ENCODE results near the gene RGS3.
"Not testable (repeated sequence)": the region's sequence is repeated elsewhere in the genome, so short reads cannot be mapped to it uniquely, and the experiment has no call there.

The RGS3 gene

DNA sequence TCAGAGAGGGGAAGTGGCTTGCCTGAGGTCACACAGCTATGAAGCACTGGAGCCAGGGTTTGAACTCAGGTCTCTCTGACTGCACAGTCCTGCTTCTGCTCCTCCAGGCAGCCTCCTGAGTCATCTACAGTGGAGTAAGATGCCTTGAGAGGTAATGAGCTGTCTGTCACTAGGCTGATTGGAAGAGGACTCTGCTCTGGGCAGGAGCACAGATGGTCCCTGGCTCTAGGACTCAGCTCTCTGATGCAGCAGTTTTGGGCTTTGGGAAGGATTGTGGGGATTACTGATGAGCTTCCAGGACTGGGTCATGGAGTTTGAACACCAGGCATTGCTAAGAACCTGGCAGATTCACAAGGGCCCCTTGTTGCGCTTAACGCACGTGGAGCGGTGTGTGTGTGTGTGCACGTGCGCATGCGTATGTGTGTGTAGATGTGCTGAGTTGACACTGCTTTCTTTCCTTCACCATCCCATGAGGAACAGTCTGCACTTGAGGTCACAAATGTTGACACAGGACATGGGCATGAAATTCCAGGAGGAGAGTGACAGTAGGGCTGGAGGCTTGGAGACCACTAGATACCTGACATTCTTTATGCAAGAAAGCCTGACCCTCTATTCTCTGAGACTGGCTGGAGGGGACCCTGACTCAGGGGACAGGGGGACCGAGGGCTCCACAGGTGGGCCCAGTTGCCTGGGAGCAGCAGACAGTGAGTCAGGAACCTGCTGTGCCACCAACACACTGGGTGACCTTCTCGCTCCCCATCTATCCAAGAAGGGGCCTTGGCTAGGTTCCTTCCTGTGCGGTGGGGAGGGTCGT, 170.5 kb downstream of the RGS3 start:
- in situ Hi-C loops (cut with MboI; ENCODE audit: low sequenced_read_pairs), result no loop called here

GRCh38 chr9:113634596-113635515, 171.3 kb downstream of the RGS3 start:
- no peaks in the 10 kb centered on the region for H3K4me1 ChIP-seq
- in situ Hi-C loops (cut with MboI; ENCODE audit: low sequenced_read_pairs), result no loop called here
- H3K4me3 ChIP-seq, result no peak overlapping the region
- H3K36me3 ChIP-seq (replicated peaks), result no peaks in the 10 kb centered on the region
- H3K9me3 ChIP-seq, result no peaks in the 10 kb centered on the region
- H3K27me3 ChIP-seq (ENCODE audit: low read depth), result 0 out of 2 replicates have a peak, but pooled peaks cover 1% of the 10 kb centered on the region
- no peak for DNase-seq (ENCODE audit: low spot score in 2 of 2)

More for the DNA sequence above, 170.5 kb downstream of the RGS3 start:
- no peaks in the 10 kb centered on the region for H3K36me3 ChIP-seq (replicated peaks)
- DNase-seq (ENCODE audit: low spot score in 2 of 2), result no peak
- 0 out of 2 replicates have a peak, but pooled peaks cover 3% of the 10 kb centered on the region for H3K27me3 ChIP-seq (ENCODE audit: low read depth)
- H3K4me1 ChIP-seq, result no peaks in the 10 kb centered on the region
- H3K9me3 ChIP-seq, result no peaks in the 10 kb centered on the region
- no peak overlapping the region for H3K4me3 ChIP-seq

- Histone ChIP-seq H3K4me1 (no peaks in the 10 kb centered on the region), H3K36me3 (replicated peaks) (no peaks in the 10 kb centered on the region), H3K4me3 (no peak overlapping the region), H3K9me3 (no peaks in the 10 kb centered on the region), H3K27me3 (ENCODE audit: low read depth) (no peaks in the 10 kb centered on the region)
- in situ Hi-C loops (cut with MboI; ENCODE audit: low sequenced_read_pairs), result no loop called here
- no peak for DNase-seq (ENCODE audit: low spot score in 2 of 2)
Measured at GRCh38 chr9:113635586-113635985, 172.1 kb downstream of the RGS3 start.

DNA sequence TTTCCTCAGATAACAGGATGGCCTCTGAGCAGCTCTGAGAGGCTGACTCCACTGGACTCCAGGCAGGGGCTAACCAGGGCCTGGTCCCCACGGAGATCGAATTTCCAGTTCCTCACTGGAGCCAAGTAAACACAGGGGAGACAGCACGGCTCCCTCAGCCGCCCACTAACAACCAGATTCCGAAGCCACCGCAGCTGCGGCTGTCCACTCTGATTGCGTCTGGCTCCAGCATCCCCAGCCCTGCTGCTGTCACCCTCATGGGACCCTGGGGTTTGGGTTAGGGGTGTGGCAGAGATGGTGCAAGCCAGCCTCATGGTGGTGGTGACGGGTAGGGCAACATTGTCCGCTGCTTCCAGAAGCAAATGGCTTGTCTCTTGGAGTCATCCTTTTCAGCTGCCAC, 172.6 kb downstream of the RGS3 start:
- Histone ChIP-seq H3K27me3 (ENCODE audit: low read depth) (no peaks in the 10 kb centered on the region), H3K4me1 (no peaks in the 10 kb centered on the region), H3K9me3 (no peaks in the 10 kb centered on the region; the same call in 1 of the 2 replicates), H3K4me3 (no peak overlapping the region), H3K36me3 (replicated peaks) (no peaks in the 10 kb centered on the region)
- no peak for DNase-seq (ENCODE audit: low spot score in 2 of 2)
- in situ Hi-C loops (cut with MboI; ENCODE audit: low sequenced_read_pairs), result no loop called here

DNA sequence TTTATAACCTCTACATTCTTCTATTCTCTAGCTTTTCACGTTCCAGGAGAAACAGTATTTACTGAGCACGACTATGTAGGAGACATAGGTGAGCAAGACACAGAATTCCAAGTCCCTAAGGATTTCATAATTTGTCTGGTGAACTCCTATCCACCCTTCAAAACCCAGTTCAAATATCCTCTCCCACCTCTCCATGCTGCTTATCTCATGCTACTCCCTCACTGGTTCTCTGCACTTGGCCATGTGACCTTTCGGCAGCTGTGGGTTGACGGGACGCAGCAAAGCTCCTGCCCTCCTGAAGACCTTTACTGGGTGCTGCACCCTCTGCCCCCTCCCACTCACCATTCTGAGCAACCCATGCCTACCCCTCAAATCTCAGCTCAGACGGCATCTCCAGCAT, 173.2 kb downstream of the RGS3 start:
- H3K4me1 ChIP-seq, result no peaks in the 10 kb centered on the region
- in situ Hi-C loops (cut with MboI; ENCODE audit: low sequenced_read_pairs), result no loop called here
- no peaks in the 10 kb centered on the region for H3K36me3 ChIP-seq (replicated peaks)
- no peak overlapping the region for H3K4me3 ChIP-seq
- no peak for DNase-seq (ENCODE audit: low spot score in 2 of 2)
- H3K9me3 ChIP-seq, result peaks cover 3% of the 10 kb centered on the region; the same call in 1 of the 2 replicates
- peaks cover 3% of the 10 kb centered on the region; the same call in 1 of the 2 replicates for H3K27me3 ChIP-seq (ENCODE audit: low read depth)

DNA sequence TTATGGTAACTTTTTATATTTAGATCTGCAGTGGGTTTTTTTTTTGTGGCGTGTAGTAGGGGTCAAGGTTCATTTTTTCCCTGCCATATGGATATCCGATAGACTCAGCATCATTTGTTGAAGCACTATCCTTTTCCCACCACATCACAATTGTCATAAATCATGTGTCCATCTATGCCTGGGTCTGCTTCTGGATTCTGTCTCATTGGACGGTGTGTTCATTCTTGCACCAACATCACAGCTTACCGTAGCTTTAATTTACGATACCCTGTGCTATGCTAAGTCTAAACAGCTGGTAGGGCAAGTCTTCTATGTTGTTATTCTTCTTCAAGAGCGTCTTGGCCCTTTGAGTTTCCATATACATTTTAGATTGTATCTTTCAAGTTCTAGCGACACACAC, 175.0 kb downstream of the RGS3 start:
- H3K4me3 ChIP-seq, result no peak overlapping the region
- H3K36me3 ChIP-seq (replicated peaks), result no peaks in the 10 kb centered on the region
- H3K27me3 ChIP-seq (ENCODE audit: low read depth), result peaks cover 12% of the 10 kb centered on the region; the same call in 1 of the 2 replicates
- H3K9me3 ChIP-seq, result peaks cover 3% of the 10 kb centered on the region; the same call in 1 of the 2 replicates
- in situ Hi-C loops (cut with MboI; ENCODE audit: low sequenced_read_pairs), result no loop called here
- no peak for DNase-seq (ENCODE audit: low spot score in 2 of 2)
- H3K4me1 ChIP-seq, result no peaks in the 10 kb centered on the region

GRCh38 chr9:113638897-113639296, 175.4 kb downstream of the RGS3 start:
- H3K9me3 ChIP-seq, result peaks cover 3% of the 10 kb centered on the region; the same call in 1 of the 2 replicates
- in situ Hi-C loops (cut with MboI; ENCODE audit: low sequenced_read_pairs), result no loop called here
- no peaks in the 10 kb centered on the region for H3K36me3 ChIP-seq (replicated peaks)
- H3K4me3 ChIP-seq, result no peak overlapping the region
- H3K4me1 ChIP-seq, result no peaks in the 10 kb centered on the region
- no peak for DNase-seq (ENCODE audit: low spot score in 2 of 2)
- H3K27me3 ChIP-seq (ENCODE audit: low read depth), result peaks cover 12% of the 10 kb centered on the region; the same call in 1 of the 2 replicates

- H3K9me3 ChIP-seq; in situ Hi-C loops (cut with MboI; ENCODE audit: low sequenced_read_pairs); H3K4me3 ChIP-seq; H3K4me1 ChIP-seq; DNase-seq (ENCODE audit: low spot score in 2 of 2); H3K36me3 ChIP-seq (replicated peaks): not testable (repeated sequence)
- H3K27me3 ChIP-seq (ENCODE audit: low read depth), result peaks cover 12% of the 10 kb centered on the region; the same call in 1 of the 2 replicates
Measured at GRCh38 chr9:113639411-113639970, 176.0 kb downstream of the RGS3 start.

GRCh38 chr9:113640418-113640817, 176.9 kb downstream of the RGS3 start:
- in situ Hi-C loops (cut with MboI; ENCODE audit: low sequenced_read_pairs), result no loop called here
- Histone ChIP-seq H3K36me3 (replicated peaks) (no peaks in the 10 kb centered on the region), H3K27me3 (ENCODE audit: low read depth) (peaks cover 12% of the 10 kb centered on the region), H3K4me3 (no peak overlapping the region), H3K9me3 (peaks cover 3% of the 10 kb centered on the region; the same call in 1 of the 2 replicates), H3K4me1 (no peaks in the 10 kb centered on the region)
- no peak for DNase-seq (ENCODE audit: low spot score in 2 of 2)

DNA sequence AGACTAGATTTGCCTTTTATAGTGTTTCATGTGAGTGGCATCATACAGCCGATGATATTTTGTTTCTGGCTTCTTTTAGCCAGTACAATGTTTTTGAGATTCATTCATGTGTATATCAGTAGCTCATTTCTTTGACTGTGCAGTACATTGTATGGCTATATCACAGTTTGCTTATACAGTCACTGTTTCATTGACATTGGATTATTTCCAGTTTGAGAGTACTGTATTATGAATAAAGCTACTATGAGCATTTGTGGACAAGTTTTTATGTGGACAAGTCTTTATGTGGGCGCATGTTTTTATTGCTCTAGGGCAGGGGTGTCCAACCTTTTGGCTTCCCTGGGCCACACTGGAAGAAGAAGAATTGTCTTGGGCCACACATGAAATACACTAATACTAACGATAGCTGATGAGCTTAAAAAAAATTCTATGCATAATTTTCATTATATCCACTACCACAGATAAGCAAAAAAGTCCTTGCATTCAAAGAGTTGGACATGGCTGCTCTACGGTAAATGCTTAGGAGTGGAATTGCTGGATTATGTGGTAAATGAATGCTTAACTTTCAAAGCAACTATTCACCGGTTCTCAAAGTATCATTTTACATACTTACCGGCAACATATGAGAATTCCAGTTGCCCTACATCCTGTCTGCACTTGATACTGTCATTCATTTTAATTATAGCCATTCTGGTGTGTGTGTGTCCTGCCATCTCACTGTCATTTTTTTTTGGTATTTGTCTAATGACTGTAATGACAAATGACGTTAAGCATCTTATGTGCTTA, 177.8 kb downstream of the RGS3 start:
- in situ Hi-C loops (cut with MboI; ENCODE audit: low sequenced_read_pairs), result no loop called here
- Histone ChIP-seq H3K36me3 (replicated peaks) (no peaks in the 10 kb centered on the region), H3K4me3 (no peak overlapping the region), H3K27me3 (ENCODE audit: low read depth) (peaks cover 15% of the 10 kb centered on the region), H3K9me3 (peaks cover 3% of the 10 kb centered on the region; the same call in 1 of the 2 replicates), H3K4me1 (no peaks in the 10 kb centered on the region)
- DNase-seq (ENCODE audit: low spot score in 2 of 2), result no peak

GRCh38 chr9:113644321-113644720, 180.8 kb downstream of the RGS3 start:
- peaks cover 16% of the 10 kb centered on the region for H3K27me3 ChIP-seq (ENCODE audit: low read depth)
- no peak for DNase-seq (ENCODE audit: low spot score in 2 of 2)
- H3K4me3 ChIP-seq, result no peak overlapping the region
- H3K9me3 ChIP-seq, result peaks cover 3% of the 10 kb centered on the region; the same call in 1 of the 2 replicates
- H3K36me3 ChIP-seq (replicated peaks), result no peaks in the 10 kb centered on the region
- in situ Hi-C loops (cut with MboI; ENCODE audit: low sequenced_read_pairs), result no loop called here
- no peaks in the 10 kb centered on the region for H3K4me1 ChIP-seq

- Histone ChIP-seq H3K4me1 (no peaks in the 10 kb centered on the region), H3K36me3 (replicated peaks) (no peaks in the 10 kb centered on the region), H3K4me3 (no peak overlapping the region), H3K9me3 (peaks cover 3% of the 10 kb centered on the region; the same call in 1 of the 2 replicates), H3K27me3 (ENCODE audit: low read depth) (peaks cover 16% of the 10 kb centered on the region)
- DNase-seq (ENCODE audit: low spot score in 2 of 2), result no peak
- in situ Hi-C loops (cut with MboI; ENCODE audit: low sequenced_read_pairs), result no loop called here
Measured at GRCh38 chr9:113645227-113645977, 181.9 kb downstream of the RGS3 start.

All from HAP-1 (cell line).